ENCODE results near the gene CDKAL1. TPM values are rescaled to one million over a fixed set of nuclear protein-coding genes. Genes with fewer than 3 reads are reported as not detected.

The CDKAL1 gene
- total and polyA plus RNA-seq, 2 experiments from 2014 or later, result 12.2 to 13.7 TPM

DNA sequence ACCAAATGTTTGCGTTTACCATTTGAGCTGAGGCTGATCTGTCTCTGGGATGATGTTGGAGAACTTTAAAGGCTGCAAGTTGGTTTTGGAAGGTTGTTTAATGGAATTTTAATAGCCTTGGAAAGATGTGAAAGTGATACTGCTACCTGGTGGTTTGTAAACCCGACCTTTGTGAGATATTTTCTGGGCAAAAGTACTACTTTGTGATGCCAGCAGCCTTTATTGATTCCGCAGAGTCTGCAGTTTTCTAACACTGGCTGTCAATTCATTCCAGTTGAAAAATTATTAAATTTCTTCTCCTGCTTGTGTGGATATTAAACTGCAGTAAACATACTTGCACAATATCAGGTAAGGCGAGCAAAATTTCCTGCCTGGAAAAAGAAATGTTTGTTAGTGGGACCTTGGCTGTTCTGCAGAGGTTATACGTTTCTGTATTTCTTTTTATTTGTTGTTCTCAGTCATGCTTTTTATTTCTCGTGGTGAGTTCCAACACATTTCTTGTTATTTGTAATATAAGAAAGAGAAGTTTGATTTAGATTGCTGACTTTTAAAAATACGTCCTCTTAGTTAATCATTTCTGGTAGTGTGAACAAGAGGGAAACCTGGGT, 322.5 kb downstream of the CDKAL1 start:
- DNase-seq (ENCODE audit: low read depth in 1 of 2, low spot score in 1 of 2), result no peak
- Histone ChIP-seq H3K4me3 (no peak overlapping the region), H3K36me3 (no peaks in the 10 kb centered on the region), H3K9me3 (ENCODE audit: low read depth) (no peaks in the 10 kb centered on the region), H3K27me3 (no peaks in the 10 kb centered on the region), H3K27ac (no peak overlapping the region), H3K4me1 (ENCODE audit: low read depth) (no peaks in the 10 kb centered on the region)
- no peak for TF ChIP-seq CTCF (IDR thresholded peaks at IDR 0.05; ENCODE audit: low read depth, low read length)

DNA sequence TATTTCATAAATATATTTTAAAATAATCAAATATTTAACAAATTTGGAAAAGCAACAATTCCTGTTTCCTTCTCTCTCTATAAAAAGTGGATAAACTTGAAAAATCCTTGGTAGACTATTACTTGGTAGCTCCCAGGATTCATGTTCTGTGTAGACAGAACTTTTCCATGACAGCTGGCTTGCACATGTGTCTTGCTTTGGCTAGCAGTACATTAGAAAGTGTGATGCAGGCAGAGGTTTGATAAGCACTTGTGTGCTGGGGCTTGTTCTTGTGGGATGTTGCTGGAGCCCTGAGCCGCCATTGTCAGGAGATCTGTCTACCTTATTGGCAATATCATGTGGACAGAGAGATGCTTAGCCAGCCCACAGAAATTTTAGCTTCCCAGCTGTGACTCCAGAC, 327.2 kb downstream of the CDKAL1 start:
- no peak for DNase-seq (ENCODE audit: low read depth in 1 of 2, low spot score in 1 of 2)
- no peak for TF ChIP-seq CTCF (IDR thresholded peaks at IDR 0.05; ENCODE audit: low read depth, low read length)
- Histone ChIP-seq H3K9me3 (ENCODE audit: low read depth) (no peaks in the 10 kb centered on the region), H3K4me3 (no peak overlapping the region), H3K4me1 (ENCODE audit: low read depth) (no peaks in the 10 kb centered on the region), H3K27ac (no peak overlapping the region), H3K36me3 (no peaks in the 10 kb centered on the region), H3K27me3 (no peaks in the 10 kb centered on the region)

DNA sequence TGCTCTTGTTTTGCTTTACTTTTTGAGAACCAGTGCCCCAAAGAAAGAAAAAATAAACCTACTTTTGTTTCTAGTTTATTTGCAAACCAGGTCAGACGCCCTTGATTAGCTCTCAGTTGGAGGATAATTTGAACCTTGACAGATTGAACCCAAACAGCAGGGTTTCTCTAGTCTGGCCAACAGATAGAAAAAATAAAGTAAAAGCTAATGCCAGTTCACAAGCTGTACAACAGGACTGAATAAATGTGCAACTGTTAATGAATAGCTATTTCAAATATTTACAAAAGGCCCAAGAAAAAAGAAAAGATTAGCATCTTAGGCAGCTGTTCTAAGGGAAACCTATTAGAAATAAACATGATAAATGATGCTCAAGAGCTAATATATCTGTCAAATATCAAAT, 331.8 kb downstream of the CDKAL1 start:
- no peaks in the 10 kb centered on the region for H3K9me3 ChIP-seq (ENCODE audit: low read depth)
- no peaks in the 10 kb centered on the region for H3K4me1 ChIP-seq (ENCODE audit: low read depth)
- TF ChIP-seq CTCF (IDR thresholded peaks at IDR 0.05; ENCODE audit: low read depth, low read length), result no peak
- H3K27me3 ChIP-seq, result no peaks in the 10 kb centered on the region
- DNase-seq (ENCODE audit: low read depth in 1 of 2, low spot score in 1 of 2), result no peak
- H3K4me3 ChIP-seq, result no peak overlapping the region
- H3K36me3 ChIP-seq, result no peaks in the 10 kb centered on the region
- no peak overlapping the region for H3K27ac ChIP-seq

GRCh38 chr6:20866935-20867703, 332.9 kb downstream of the CDKAL1 start:
- Histone ChIP-seq H3K4me1 (ENCODE audit: low read depth) (no peaks in the 10 kb centered on the region), H3K36me3 (no peaks in the 10 kb centered on the region), H3K4me3 (no peak overlapping the region), H3K27me3 (no peaks in the 10 kb centered on the region), H3K9me3 (ENCODE audit: low read depth) (no peaks in the 10 kb centered on the region), H3K27ac (no peak overlapping the region)
- no peak for TF ChIP-seq CTCF (IDR thresholded peaks at IDR 0.05; ENCODE audit: low read depth, low read length)
- DNase-seq (ENCODE audit: low read depth in 1 of 2, low spot score in 1 of 2), result no peak

- no peaks in the 10 kb centered on the region for H3K27me3 ChIP-seq
- H3K27ac ChIP-seq, result no peak overlapping the region
- no peaks in the 10 kb centered on the region for H3K36me3 ChIP-seq
- TF ChIP-seq CTCF (IDR thresholded peaks at IDR 0.05; ENCODE audit: low read depth, low read length), result no peak
- H3K4me3 ChIP-seq, result no peak overlapping the region
- no peaks in the 10 kb centered on the region for H3K9me3 ChIP-seq (ENCODE audit: low read depth)
- DNase-seq (ENCODE audit: low read depth in 1 of 2, low spot score in 1 of 2), result no peak
- H3K4me1 ChIP-seq (ENCODE audit: low read depth), result no peaks in the 10 kb centered on the region
Observed at GRCh38 chr6:20868397-20869096, 334.3 kb downstream of the CDKAL1 start.

All from cardiac muscle cell (in vitro differentiated cells and primary cell).